Pulmonary artery endothelial cell (primary cell): Measurements from ENCODE around the gene PLPP2. TPM values are rescaled to one million over a fixed set of nuclear protein-coding genes. Genes with fewer than 3 reads are reported as not detected.

Experiments
- DNase-seq: peaks from one replicate; pipeline ENCODE4 v3.0.0-alpha.2; 2011; ENCODE audit warnings: low read depth, low spot score
- total RNA-seq: library from RNA; depleted of rRNA; stranded (reverse); fragments of >200 nt; gene quantifications from 2 replicates; pipeline ENCODE4 v1.2.3, GENCODE V29; 2014

PLPP2 gene
- total RNA-seq, 1 donor from 2014 or later, result 9.0 TPM

GRCh38 chr19:315811-316210 is 24.6 kb upstream of the PLPP2 start:
- DNase-seq, result no peak

DNA sequence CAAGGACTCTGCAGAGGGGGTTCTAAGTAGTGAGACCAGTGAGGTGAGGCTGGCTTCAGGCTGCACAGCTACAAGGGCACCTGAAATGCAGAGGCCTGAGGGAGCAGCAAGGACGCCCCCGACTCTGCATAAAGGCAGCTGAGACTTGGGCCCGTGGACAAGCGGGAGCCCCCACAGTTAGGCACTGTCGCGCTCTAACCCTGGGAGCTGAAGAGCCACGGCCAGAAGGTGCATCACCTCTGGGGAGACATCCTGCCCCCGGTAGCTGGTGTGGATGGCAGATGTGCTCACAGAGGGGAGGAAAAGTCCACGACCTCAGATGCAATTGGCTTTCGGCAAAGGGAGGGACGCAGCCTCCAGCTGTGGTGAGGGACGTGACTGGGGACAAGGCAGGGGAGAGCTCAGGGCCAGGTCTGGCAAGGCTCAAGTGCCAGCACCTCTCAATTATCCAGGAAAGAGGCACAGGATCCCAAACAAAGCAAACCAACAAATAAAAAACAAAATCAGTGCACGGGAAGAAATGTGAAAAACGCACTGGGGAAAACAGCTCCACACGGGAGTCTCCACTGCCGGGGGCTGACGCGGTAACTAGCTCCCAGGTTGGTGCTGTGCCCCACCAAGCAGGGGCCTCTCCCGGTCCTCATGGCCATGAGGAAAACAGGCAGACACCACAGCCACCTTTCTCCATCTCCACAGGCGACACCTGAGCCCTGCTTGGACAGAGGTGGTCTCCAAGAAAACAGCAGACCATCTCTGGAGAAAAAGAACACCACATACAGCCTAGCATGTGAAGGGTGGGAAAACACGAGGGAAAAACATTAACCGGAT is 23.0 kb upstream of the PLPP2 start:
- DNase-seq, result no peak

DNA sequence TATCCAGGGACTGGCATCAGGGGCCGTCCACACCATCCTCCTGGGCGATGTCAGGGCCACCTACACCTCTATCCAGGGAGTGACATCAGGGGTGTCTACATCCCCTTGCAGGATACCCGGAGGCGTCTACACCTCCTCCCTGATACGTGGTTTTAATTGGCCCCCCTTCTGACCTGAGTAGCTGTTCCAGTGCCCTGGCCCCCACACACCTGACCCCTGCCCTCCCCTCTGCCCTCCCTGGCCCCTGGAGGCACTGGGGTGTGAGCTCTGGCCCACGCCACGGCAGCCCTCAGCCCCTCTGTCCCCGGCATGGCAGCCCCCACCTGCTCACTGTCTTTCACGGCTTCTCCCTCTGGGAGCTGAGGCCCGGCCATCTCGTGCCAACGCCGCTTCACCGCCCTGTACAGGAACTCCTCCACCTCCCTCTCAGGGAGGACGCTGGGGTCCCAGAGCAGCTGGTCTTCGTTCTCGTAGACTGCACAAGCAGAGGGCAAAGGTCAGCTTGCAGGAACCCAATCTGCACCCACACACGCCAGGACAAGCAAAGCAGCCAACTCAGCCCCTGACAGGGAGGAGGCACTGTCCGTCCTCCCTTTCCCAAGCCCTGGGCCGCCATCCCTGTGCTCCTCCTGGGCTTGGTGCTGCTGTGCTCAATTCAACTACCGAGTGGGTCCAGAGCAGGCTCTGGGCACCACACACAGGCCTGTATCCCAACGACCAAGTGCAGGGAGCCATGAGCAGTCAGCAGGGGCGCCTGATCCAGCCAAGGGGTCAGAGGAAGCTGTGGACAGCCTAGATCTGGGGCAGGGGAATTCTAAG is 22.2 kb upstream of the PLPP2 start:
- no peak for DNase-seq

DNA sequence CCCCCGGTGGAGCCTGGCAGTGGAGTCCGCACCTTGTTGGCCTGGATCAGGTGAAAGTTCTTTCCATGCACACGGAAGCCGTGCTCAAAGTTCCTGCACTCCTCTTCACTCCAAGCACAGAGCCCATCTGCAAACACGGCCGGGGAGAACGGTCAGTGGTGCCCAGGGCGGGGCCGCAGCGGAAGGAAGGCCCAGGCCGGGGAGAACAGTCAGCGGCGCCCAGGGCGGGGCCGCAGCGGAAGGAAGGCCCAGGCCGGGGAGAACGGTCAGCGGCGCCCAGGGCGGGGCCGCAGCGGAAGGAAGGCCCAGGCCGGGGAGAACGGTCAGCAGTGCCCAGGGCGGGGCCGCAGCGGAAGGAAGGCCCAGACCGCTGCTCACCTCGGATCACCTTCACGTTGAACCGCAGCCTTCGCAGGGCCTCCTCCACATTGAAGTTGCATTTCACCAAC is 20.6 kb upstream of the PLPP2 start:
- DNase-seq, result no peak

- DNase-seq, result no peak
Measured at GRCh38 chr19:310781-311496, 19.7 kb upstream of the PLPP2 start.

DNA sequence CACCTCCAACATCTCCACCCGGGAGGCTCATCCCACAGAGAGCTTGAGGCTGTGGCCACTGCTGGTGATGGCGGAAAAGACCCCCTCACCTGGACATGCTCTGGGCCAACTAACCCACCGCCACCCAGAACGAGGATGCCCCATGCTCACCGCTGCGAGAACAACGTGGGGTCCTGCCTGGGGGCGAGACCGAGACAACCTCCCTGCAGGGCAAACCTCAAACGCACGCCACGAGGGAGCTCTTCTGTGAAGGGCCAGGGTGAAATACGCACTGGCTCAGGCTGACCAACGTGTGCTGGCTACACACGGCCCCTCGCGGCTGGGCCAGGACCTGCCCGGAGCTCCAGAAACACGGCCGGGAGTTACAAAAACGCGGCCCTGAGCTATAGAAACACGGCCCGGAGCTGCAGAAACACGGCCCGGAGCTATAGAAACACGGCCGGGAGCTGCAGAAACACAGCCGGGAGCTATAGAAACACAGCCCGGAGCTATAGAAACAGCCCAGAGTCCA is 19.0 kb upstream of the PLPP2 start:
- no peak for DNase-seq

DNA sequence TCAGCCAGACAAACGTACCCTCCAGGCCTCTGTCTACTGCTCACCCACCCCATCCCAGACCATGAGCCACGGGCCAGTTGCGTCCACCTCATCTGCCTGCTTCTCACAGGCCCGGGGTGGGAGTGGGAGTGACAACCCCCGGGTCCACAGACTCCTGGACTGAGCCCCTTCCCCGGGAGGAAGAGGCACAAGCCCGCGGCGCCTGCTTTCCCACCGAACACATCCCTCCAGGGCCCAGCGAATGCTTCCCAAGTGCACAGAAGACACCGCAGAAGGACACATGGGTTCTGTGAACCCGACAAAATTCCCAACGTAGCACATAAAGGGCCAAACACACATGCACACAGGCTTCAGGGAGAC is 18.0 kb upstream of the PLPP2 start:
- no peak for DNase-seq

DNA sequence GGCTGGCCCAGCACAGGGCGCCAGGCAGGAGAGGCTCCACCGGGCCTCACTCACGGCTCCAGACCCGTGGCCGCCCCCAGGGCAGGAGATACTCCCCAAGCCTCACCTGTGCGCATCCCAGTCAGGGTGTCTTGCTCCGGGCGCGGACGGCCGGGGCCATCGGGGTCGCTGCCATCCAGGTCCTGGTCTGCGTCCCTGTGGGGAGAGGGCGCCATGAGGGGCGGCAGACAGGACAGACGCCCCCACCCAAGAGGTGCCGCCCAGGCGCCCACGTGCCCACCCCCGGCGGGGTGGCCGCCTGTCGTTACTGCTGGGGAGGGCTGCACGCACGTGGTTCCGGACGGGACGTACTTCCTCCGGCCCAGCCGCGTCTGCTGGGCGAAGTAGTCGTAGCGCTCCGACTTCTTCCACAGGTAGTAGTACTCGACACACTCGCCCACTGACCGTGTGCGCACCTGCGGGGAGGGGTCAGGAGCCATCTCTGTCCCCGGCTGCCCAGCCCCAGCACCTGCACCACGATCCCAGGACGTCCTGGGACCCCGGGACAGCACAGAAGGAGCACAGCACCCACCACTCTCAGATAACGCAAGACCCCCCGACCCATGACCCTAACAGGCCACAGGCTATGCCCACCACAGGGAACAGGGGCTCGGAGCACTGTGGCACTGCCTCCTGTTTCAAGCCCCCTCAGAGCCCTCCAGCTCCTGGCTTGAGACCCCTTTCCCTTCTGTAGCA is 17.4 kb upstream of the PLPP2 start:
- no peak for DNase-seq

- no peak for DNase-seq
Measured at GRCh38 chr19:307793-308420, 16.7 kb upstream of the PLPP2 start.

DNA sequence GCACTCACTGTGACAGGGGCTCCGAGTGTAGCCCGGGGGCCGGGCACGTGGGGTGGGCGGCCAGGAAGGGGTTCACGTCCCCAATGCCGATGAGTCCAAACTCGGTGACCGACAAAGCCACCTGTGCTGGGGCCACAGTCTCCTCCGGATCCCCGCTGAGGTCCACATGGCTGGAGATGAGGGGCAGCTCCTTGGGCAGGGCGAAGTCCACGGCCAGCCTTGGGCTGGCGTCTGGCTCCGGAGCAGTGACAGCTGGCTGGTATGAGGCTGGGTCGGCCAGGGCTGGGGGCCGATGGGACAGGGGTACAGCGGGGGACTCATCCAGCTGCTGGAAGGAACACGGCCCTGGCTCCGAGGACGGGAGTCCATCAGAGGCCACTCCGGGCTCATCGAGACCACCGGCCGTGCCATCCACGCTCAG is 15.9 kb upstream of the PLPP2 start:
- DNase-seq, result no peak

DNA sequence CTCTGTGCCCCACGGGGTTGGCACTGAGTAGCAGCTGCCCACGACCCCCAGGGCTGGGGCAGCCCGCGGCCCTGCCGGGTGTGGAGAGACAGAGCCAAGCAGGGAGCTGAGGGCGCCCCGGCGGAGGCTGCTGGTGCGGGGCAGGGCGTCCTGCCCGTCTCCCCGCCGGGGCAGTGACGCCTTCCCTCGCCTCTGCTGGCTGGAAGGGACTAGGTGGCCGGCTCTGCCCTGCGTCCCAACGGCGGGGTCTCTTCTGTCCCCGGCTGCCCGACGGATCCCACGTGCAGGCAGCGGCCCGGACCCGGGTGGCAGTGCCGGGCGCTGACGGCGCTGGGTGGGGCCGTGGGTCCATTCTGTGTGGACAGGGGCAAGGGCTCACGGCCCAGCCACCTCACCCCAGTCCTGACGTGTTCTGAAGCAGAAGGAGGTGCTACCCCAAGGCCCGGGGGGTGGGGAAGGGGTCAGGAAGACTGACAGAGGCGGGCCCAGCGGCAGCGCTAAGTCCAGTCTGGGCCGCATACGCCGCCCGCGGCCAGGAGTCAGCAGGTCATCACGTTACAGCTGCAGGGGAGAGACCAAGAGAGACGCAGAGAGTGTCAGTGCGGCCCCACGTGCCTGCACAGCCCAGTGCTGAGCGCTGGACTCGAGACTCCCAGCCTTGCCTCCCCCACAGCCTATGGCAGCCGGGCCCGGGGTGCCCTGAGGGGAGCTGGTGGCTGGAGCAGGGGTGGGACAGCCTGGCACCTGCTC is 15.1 kb upstream of the PLPP2 start:
- DNase-seq, result no peak

- no peak for DNase-seq
Measured at GRCh38 chr19:305240-306150, 14.3 kb upstream of the PLPP2 start.

DNA sequence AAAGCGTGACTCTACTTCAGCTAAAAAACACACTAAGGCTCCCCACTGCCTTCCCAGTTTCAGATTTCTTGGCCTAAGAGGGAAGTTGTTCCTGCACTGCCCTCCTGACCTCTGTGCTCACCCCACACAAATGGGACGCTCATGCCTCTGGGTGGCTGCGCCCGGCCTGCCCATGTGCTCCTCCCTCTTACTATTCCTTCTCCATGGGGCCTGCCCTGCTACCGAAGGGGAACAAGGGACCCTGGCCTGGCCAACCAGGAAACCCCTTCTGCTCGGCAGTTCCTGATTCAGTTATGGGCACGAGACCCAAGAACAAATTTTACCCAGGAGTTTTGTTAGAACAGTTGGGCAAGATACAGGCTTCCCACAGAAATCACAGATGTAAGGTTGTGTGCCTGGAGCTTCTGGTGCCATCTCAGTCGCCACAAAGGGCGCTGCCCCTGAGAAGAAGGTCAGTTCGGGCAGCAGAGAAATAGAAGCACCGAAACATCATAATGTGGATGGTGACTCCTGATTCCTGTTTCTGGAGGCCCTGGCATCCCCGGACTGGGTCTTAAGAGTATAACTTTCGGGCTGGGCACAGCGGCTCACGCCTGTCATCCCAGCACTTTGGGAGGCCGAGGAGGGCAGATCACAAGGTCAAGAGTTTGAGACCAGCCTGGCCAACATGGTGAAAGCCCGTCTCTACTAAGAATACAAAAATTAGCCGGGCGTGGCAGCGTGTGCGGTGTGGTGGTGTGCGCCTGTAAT is 5.4 kb upstream of the PLPP2 start:
- no peak for DNase-seq

DNA sequence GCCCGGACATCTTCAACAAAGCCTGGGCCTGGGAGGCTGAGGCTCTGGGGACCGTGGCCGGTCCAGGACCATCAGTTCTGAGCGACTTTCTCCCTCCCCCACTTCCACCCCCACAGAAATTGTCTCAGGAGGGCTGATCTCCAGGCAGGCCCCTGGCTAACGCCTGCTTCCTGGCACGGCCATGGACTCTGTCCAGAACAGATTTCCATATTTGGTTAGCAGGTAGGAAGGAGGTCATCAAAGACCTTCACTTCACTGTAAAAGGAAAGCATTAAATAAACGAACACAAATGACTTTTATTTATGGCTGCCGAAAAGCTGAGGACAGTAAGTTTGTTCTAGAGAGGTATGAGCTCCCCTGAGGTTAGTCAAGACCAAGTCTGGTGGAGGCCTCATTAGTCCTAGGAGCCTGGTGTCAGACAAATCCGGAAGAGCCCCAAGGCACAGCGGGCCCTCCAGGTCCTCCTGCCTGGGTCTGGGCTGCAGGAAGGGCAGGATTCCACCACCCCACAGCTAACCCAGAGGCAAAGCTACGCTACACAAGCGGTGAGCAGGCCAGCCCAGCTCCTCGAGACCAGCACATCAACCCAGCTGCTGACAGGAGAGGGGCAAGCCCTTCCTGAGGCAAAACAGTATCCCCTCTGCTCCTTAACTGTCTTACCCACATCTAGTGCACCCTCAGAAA is 4.6 kb upstream of the PLPP2 start:
- DNase-seq, result no peak

DNA sequence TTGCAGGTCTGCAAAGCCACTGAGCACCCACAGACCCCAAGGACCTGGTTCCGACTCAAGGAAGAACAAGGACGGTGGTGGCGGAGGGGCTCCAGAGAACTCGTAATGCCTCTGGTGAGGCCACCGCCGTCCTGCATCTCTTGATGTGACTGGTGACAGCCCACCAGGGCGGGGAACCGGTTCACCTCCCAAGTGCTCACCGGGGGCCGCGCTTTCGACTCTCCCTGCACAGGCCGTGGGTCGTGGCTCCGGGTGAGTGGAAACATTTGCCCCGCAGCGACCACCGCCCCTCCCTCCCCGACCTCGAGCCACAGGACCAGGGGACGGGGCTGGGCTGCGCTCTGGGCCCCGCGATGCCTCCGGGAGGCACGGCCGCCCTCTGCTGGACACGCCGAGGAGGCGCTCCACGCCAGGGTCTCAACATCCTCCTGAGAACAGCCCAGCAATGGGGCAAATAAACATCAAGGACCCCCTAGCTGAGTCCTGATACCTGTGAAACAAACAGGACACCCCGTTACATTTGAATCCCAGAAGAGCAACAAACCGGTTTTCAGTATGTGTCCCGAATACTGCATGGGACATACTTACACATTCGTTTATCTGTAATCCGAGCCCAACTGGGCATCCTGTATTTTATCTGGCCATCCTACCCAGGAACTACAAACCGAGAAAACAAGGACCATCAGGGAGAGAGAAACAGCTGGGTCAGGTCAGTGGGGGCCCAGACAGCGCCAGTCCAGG is 3.9 kb upstream of the PLPP2 start:
- DNase-seq, result no peak

DNA sequence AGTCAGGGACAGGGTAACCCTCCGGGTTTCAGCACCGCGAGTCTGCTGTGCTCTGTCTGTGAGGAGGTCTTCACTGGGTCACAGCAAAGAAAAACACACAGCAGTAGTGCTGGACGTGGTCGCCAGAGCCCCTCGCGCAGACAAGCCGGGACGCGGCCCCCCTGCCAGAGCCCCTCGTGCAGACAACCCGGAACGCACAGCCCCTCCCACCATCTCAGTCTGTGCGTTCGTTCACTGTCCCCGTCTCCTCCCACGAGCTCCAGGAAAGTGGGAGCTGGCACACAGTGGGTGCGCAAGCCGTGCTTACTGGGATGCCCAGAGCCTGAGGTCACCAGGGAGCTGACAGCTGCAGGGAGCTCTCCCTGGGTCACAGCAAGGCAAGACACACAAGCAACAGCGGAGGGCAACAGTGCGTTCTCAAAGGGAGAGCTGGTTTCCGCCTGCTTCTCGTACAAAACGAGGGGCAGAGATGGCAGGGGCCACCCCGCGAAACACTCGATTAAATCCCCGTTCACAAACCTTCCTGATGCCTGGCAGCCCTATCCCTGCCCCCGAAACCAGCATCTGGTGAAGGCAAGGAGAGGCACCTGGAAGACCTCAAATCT is 3.2 kb upstream of the PLPP2 start:
- DNase-seq, result no peak
